Putamen (tissue), 1 donor: ENCODE data around the gene RIN2.
"Not testable (repeated sequence)": the region's sequence is repeated elsewhere in the genome, so short reads cannot be mapped to it uniquely, and the experiment has no call there.

ENCODE experiments used
- DNase-seq: peaks from one replicate; pipeline ENCODE4 v3.0.0-alpha.2; 2016; ENCODE audit warnings: low spot score

The RIN2 gene

DNA sequence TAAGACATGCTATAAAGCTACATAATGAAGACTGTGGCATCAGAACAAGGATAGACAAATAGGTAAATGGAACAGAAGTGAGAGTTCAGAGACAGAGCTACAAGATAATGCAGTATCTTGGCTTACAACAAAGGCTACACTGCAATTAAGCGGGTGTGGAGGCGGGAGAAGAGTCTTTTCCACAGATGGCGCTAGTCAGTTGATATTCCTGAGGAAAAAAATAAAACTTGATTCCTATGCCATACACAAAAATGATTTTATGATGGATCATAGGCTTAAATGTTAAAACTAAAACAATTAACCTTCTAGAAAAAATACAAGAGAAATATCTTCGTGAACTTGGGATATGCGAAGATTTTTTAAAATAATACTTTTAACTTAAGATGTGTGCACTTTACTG is 31.0 kb downstream of the RIN2 start:
- DNase-seq, result no peak

DNA sequence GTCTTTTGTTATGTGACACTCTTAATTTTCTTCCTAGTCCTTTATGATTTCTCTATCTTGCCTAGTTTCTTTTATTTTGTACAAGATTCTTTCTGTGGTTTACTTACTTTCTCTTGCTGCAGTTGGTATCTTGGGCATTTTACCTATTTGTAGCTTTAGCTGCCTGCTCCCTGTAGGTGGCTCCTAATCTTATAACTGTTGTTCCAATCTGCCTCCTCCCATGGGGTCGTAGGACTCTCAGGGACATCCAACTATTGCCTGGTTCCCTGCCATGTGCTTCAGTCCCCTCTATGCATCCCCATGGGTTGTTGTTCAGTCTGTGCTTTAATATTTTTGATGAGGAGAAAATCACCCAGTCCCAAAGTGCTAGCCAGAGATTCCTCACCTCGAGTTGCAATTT is 31.4 kb downstream of the RIN2 start:
- no peak for DNase-seq

DNA sequence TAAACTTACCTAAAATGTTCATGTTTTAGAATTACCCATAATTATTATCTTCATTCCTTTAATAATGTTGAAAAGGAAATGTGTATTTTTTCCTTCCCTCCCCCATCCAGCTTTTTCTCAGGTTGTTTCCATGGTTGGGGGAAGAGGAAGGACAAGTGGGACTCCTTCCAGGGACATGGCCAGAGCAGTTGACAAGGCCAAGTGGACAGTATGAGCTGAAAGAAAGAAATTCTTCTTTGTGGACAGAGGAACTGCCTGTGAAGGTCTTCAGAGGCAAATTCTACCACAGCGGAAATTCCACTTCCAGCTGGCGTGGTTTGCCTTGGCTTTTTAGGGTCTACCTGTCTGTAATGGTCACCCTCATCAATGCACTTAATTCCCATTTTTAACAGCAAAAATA is 33.8 kb downstream of the RIN2 start:
- no peak for DNase-seq

DNA sequence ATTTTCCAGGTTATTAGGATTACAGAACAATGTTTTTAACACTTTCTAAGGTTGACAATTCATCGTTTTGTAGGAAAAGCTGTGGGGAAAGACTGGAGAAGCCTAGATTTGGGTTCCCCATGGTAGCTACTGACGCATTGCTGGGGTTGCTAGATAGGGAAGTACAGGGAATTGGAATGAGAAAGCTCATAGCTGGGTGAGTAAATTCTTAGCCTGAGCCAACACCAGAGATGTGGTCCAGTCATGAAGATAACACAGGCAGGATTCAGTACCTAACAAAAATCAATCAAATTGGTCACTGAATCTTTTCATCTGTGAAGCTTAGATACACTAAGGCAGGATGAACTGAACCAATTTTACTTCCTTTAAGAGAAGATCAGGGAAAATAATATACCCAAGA is 35.7 kb downstream of the RIN2 start:
- no peak for DNase-seq

DNA sequence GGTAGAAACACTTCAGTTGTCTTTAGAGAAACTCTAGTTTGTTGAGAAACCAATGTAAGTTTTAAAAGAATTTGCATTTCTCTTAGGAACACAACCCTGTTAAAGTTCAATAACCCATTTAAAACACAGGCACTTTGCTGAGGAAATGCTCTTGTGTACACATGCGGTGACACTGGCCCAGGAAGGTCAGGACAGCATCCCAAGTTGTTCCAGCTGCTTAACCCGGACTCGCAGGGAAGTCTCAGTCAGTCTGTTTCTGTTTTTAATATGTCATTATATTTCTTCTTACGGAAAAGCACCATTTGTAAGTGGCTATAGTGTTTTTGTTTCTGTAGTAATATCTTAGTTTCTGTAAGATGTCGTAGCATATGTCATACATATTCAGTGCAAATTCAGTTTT is 36.9 kb downstream of the RIN2 start:
- no peak for DNase-seq

DNA sequence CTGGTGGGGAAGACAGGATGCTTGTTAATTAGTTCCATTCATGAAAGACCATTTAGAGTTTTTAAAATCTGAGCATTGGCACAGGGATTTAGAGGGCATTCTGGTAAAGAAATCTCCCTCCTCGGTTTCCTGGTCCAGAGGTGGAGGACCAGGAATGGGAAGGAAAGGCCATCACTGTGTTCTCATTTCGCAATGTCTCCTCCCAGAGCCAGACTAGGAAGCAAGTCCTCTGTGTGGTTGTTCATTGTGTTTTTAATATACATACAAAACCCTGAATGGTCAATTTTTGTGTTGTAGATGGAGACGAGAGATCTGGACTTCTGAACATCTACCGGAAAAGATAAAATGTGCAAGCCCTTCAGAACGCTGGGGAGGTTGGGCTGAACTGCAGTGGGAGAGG is 41.3 kb downstream of the RIN2 start:
- no peak for DNase-seq

DNA sequence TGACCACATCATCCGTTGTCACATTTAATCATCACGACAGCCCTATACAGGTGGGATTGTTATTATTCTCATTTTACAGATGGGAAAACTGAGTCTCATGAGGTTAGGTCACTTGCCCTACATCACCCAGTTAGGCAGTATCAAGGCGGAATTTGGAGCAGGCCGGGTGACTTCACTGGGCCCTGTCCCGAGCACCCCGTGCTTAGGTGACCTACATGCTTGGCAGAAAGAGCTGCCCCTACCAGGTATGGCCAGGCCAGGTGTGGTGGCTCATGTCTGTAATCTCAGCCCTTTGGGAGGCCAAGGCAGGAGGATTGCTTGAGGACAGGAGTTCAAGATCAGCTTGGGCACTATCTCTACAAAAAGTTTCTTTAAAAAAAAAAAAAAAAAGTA is 44.0 kb downstream of the RIN2 start:
- no peak for DNase-seq

DNA sequence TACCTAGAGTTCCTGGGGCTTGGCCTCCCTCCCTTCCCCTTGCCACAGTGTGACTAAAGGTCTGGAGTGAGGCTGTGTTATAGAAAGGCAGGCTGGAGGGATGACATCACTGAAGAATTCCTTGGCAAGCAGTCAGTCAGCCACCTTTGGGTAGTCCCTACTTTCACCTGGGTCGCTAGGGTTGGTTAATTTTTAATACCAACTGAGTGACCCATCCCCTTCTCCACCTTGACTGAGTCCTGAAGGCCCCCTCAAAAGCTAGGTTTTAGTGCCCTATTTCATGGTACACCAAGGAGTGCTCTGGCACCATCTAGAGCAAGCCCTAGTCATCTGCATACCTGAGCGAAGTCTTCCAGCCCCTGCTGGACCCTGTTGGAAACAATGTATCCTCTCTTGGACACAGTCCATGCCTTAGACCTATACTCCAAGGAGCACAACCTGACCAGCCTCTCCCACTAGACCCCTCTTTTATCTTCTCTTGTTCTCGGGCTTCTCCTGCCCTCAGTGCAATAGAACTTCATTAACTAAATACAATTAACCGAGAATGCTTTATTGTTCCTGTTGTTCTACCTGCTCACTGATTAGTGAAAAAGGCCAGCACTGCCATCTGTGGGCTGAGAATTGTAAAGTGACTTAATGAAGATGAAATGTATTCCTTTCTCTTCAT is 44.6 kb downstream of the RIN2 start:
- no peak for DNase-seq

DNA sequence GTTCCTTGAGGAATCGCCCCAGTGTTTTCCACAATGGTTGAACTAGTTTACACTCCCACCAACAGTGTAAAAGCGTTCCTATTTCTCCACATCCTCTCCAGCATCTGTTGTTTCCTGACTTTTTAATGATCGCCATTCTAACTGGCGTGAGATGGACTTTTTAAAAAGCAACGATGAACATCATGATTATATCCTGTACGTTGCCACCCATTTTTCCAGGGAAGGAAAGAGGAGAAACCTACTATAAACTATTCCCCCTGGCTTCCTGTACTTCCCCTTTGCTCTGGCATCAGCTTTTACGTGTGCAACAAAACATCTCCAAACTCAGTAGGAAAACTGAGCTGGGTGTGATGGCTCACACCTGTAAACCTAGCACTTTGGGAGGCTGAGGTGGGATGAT is 48.2 kb downstream of the RIN2 start:
- not testable (repeated sequence) for DNase-seq

DNA sequence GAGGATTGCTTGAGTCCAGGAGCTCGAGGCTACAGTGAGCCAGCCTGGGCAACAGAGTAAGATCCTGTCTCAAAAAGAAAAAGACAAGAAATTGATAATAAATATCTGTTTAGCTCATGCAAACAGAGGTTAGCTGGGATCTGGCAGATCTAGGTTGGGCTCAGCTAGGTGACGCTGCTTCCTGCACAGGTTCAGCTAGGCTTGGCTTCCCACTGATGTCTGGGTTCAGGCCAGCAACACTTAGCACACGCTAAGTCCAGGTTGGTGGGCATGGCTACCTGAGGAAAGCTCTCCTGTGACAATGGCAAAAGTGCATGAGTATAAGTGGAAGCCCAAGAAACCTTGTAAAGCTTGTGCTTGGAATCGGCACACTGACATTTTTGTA is 48.7 kb downstream of the RIN2 start:
- DNase-seq, result no peak

DNA sequence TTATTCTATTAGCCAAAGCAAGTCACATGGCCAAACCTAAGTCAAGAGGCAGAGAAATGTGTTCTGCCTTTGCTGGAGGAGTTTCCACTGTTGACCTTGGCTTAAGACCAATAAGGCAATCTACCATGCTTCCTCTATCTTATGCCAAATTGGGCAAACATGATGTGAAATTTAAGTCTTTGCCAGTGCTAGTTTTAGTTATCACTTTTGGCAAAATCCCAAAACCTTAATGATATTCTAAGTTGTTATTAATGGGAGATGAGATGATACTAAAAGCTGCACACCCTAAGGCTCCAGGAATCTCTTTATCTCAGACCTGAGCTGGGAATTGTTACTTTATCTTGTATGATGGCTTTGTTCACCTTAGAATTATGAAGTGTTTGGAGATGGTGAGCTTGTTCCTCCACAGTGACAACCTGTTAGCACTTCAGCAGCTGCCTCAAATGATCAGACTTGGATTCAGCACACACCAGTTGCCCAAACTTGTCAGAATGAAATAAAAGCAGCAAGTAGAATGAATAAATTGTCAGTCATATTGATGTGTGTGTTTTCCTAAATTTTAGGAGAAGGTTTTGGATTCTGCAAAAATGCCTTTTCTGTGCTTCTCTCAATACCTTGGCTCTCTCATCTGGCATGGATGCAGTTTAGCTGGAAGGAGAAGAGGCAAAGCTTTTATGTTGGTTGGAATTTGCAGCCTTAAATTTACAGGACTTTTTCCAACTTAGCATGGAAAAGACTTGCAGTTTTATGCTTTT is 49.3 kb downstream of the RIN2 start:
- DNase-seq, result no peak
